Thoracic aorta (tissue), 2 donors: Measurements from ENCODE around the gene MACF1. TPM values are rescaled to one million over a fixed set of nuclear protein-coding genes. Genes with fewer than 3 reads are reported as not detected.
A peak's percentile ranks its signal among the peaks of the same experiment; 100 is the strongest.

Source experiments
- ATAC-seq: fragments of 150-250 bp; one replicate; pipeline ENCODE4 v1.8.0; 2017; ENCODE audit warnings: low read depth; ENCODE audit not compliant: insufficient number of reproducible peaks, low FRiP score
- DNase-seq: peaks from one replicate; pipeline ENCODE4 v3.0.0-alpha.2; 2020; ENCODE audit warnings: low spot score
- H3K27ac ChIP-seq, 2 donors: fragments of 200-600 bp; sonication (generic); 1 replicate in 1 of 2; 2 replicates in 1 of 2; pipeline ENCODE4 v1.5.1; 2016; ENCODE audit warnings: mild to moderate bottlenecking in 2 of 2, moderate library complexity in 2 of 2
- H3K27me3 ChIP-seq: fragments of 200-600 bp; sonication (generic); replicated peaks from 2 replicates; pipeline ENCODE4 v1.6.0; 2016; ENCODE audit warnings: mild to moderate bottlenecking; ENCODE audit not compliant: insufficient read depth
- H3K36me3 ChIP-seq: fragments of 200-600 bp; sonication (generic); one replicate; pipeline ENCODE4 v1.5.1; 2016
- H3K4me1 ChIP-seq, 2 donors: fragments of 200-600 bp; sonication (generic); 1 replicate in 1 of 2; 2 replicates in 1 of 2; pipeline versions ENCODE4 v1.5.1 to v1.6.0; 2016; ENCODE audit warnings: low read depth in 2 of 2, mild to moderate bottlenecking in 1 of 2; ENCODE audit not compliant: control insufficient read depth in 1 of 2
- H3K4me3 ChIP-seq: fragments of 200-600 bp; sonication (generic); 2 replicates; pipeline ENCODE4 v1.5.1; 2016; ENCODE audit warnings: mild to moderate bottlenecking
- H3K9me3 ChIP-seq: fragments of 200-600 bp; sonication (generic); 2 replicates; pipeline ENCODE4 v1.5.1; 2016
- CTCF ChIP-seq: fragments of 200-600 bp; sonication (generic); IDR thresholded peaks from one replicate; pipeline ENCODE4 v1.5.1; 2019; ENCODE audit warnings: antibody characterized with exemption
- total RNA-seq, 2 donors: library from RNA; depleted of rRNA; stranded (reverse); fragments of >200 nt; gene quantifications; one replicate each; pipeline versions ENCODE4 v1.1.0 to v1.2.3, GENCODE V29; 2016

The MACF1 gene
- total RNA-seq, 2 donors from 2014 or later: 604 to 650 TPM

GRCh38 chr1:39182804-39183203, 21.7 kb upstream of the MACF1 start:
- H3K36me3 ChIP-seq: no peaks in the 10 kb centered on the region
- no peak overlapping the region for H3K27ac ChIP-seq
- DNase-seq: no peak
- no peak for TF ChIP-seq CTCF
- no peak overlapping the region for H3K4me3 ChIP-seq
- ATAC-seq: no peak
- no peaks in the 10 kb centered on the region for H3K27me3 ChIP-seq
- H3K4me1 ChIP-seq: peaks cover 17 to 41% of the 10 kb centered on the region in 2 donors
- no peaks in the 10 kb centered on the region for H3K9me3 ChIP-seq

DNA sequence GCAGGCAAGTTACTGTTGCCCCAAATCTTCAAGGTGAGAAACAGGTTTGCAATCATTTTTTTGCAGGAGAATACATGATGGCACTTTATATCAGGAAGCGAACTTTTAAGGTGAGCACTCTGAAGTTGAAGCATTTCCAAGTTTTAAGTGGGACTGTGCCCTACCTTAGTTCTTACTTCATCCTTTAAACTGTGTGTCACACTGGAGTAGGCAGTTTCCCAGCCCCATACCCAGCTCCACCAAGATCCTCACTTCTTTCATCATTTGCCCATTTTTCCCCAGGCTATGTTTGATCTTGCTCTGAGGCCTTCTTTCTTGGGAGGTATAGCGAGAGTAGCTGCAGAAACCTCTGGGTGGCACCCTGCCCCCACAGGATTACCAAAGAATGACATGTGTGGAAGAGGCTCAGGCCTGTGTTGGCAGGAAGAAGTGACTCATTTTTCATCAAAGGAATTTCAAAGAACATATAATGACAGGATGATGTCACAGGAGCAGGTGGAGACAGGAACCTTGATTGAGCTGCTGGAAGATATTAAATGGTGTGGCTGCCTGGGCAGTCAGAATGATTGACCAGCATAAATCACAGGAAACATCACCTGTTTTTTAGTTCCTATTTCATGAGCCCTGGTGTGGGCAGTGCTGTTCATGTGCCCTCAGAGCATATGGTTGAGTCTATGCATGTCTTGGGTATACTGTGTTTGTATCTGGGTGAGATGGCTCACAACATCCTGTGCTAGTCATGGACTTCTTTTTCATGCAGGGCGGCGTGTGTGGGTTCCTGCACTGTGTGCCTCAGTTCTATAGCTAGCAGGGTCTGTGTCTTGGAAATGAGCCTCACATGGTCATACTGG, 20.8 kb upstream of the MACF1 start:
- ATAC-seq (no peak), DNase-seq (no peak)
- peaks cover 7 to 32% of the 10 kb centered on the region in 2 donors for H3K4me1 ChIP-seq
- no peaks in the 10 kb centered on the region for H3K36me3 ChIP-seq
- H3K9me3 ChIP-seq: no peaks in the 10 kb centered on the region
- peak overlapping the region in 1 of 2 donors; percentile 24 for H3K27ac ChIP-seq
- no peaks in the 10 kb centered on the region for H3K27me3 ChIP-seq
- H3K4me3 ChIP-seq: no peak overlapping the region
- peak; percentile 55 for TF ChIP-seq CTCF

- no peaks in the 10 kb centered on the region for H3K27me3 ChIP-seq
- ATAC-seq (no peak), DNase-seq (no peak)
- peaks cover 7 to 29% of the 10 kb centered on the region in 2 donors for H3K4me1 ChIP-seq
- TF ChIP-seq CTCF: no peak
- H3K27ac ChIP-seq: peak overlapping the region in 1 of 2 donors; percentile 24
- no peaks in the 10 kb centered on the region for H3K9me3 ChIP-seq
- H3K4me3 ChIP-seq: no peak overlapping the region
- no peaks in the 10 kb centered on the region for H3K36me3 ChIP-seq
Measured at GRCh38 chr1:39184354-39184818, 20.1 kb upstream of the MACF1 start.

DNA sequence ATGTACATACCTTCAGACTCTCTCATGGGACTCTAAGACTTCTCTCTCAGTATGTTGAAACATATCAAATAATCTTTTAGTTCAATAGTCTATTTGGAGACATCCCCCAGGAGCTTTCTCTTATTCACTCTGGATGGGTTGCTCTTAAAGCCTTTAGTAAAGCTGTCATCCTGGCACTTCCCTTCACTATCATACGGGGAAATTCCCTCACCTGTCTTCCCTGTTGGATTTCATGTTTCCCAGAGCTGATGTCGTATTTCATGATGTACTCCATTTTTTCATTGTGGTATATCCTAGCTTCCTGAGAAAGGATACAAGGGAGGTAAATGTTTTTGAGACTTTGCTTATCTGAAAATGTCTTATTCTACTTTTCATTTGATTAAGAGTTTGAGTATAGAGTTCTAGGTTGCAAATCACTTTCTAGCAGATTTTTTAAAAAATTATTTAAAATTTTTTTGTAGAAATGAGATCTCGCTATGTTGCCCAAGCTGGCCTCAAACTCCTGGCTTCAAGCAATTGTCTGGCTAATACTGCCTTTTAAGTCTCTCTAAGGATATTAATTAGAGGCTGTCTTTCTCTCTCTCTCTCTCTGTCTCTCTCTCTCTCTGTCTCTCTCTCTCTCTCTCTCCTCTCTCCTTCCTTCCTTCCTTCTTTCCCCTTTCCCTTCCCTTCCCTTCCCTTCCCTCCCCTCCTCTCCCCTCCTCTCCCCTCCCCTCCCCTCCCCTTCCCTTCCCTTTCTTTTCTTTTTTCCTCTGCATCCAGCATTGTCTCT, 17.0 kb upstream of the MACF1 start:
- no peaks in the 10 kb centered on the region for H3K9me3 ChIP-seq
- no peaks in the 10 kb centered on the region for H3K27me3 ChIP-seq
- H3K36me3 ChIP-seq: no peaks in the 10 kb centered on the region
- no peak overlapping the region for H3K4me3 ChIP-seq
- ATAC-seq (no peak), DNase-seq (no peak)
- H3K27ac ChIP-seq: no peak overlapping the region
- H3K4me1 ChIP-seq: peaks cover 20 to 58% of the 10 kb centered on the region in 2 donors
- TF ChIP-seq CTCF: no peak

DNA sequence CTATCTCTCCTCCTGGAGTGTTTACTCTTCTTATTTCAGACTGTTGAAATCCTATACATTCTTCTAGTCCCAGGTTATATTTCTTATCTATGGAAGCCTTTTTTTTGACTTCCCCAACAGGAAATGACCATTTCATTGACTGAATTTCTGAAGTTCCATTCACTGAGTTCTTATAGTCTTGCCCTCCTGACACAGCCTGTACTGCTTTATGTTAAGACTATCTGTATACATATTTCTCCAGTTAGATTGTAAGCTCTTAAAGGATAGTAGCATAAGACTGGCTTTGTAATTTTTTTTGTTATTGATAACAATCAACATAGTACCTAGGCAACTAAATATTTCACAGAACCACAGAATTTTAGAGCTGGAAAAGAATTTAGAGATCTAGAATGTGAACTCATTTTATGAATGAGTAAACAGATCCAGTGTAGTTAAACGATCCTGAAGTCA, 14.9 kb upstream of the MACF1 start:
- DNase-seq (no peak), ATAC-seq (no peak)
- Histone ChIP-seq H3K4me1 (peaks cover 30 to 66% of the 10 kb centered on the region in 2 donors), H3K4me3 (no peak overlapping the region), H3K9me3 (no peaks in the 10 kb centered on the region), H3K27me3 (no peaks in the 10 kb centered on the region), H3K36me3 (no peaks in the 10 kb centered on the region), H3K27ac (peak overlapping the region; percentile 41 to 95)
- no peak for TF ChIP-seq CTCF
